PC-3 (cell line): ENCODE results near the gene VAT1.

ENCODE experiments used
- CTCF ChIP-seq: fragments of 300-600 bp; sonication (generic); conservative IDR thresholded peaks from 2 replicates; pipeline ENCODE4 v1.5.1; 2017; ENCODE audit warnings: antibody characterized with exemption, low read depth, mild to moderate bottlenecking, low read length
- EZH2 ChIP-seq: fragments of 300-600 bp; sonication (generic); IDR thresholded peaks from one replicate; pipeline ENCODE4 v1.6.1; 2017; ENCODE audit warnings: antibody characterized with exemption, mild to moderate bottlenecking, low read length; ENCODE audit not compliant: unreplicated experiment
- EZH2phosphoT487 ChIP-seq: fragments of 300-600 bp; sonication (generic); IDR thresholded peaks from 2 replicates; pipeline ENCODE4 v1.6.1; 2018; ENCODE audit warnings: mild to moderate bottlenecking, antibody characterized with exemption, low read length, borderline replicate concordance

GRCh38 chr17:43026595-43026994 is 4.4 kb upstream of the VAT1 start:
- no peak for TF ChIP-seq CTCF
- no peak for TF ChIP-seq EZH2
- TF ChIP-seq EZH2phosphoT487, result no peak
